ENCODE measurements around the gene KCMF1. TPM values are rescaled to one million over a fixed set of nuclear protein-coding genes. Genes with fewer than 3 reads are reported as not detected.

The KCMF1 gene
- total and polyA plus RNA-seq, 3 donors from 2014 or later: 53.9 to 141 (median 56.9) TPM

DNA sequence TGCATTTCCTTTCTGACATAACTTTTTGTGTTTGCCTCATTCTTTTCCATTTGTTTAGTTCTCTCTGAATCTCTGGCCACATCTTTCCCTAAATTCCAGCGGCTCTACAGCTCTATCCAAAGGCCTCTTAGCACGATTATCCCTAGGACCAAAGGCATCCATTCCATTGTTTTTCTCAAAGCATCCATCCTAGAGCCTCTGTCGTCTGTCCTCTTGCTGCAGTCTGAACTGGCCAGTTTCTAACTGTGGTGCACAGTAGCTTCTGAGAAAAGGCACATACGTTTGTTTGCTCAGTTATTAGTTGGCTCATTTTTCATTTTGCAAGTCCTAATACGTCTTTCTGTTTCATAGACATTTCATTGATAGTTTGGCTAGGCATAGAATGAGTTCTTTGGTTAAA lies 116.6 kb downstream of the KCMF1 start:
- 86 to 88% methylated on average over 5 of the region's 5 CpGs for WGBS, 2 donors
- Histone ChIP-seq H3K4me1 (no peaks in the 10 kb centered on the region), H3K27me3 (no peaks in the 10 kb centered on the region), H3K4me3 (no peak overlapping the region), H3K36me3 (ENCODE audit: low read depth, missing control alignments) (no peaks in the 10 kb centered on the region), H3K27ac (no peak overlapping the region), H3K9me3 (no peaks in the 10 kb centered on the region)
- TF ChIP-seq, protein P1, sequence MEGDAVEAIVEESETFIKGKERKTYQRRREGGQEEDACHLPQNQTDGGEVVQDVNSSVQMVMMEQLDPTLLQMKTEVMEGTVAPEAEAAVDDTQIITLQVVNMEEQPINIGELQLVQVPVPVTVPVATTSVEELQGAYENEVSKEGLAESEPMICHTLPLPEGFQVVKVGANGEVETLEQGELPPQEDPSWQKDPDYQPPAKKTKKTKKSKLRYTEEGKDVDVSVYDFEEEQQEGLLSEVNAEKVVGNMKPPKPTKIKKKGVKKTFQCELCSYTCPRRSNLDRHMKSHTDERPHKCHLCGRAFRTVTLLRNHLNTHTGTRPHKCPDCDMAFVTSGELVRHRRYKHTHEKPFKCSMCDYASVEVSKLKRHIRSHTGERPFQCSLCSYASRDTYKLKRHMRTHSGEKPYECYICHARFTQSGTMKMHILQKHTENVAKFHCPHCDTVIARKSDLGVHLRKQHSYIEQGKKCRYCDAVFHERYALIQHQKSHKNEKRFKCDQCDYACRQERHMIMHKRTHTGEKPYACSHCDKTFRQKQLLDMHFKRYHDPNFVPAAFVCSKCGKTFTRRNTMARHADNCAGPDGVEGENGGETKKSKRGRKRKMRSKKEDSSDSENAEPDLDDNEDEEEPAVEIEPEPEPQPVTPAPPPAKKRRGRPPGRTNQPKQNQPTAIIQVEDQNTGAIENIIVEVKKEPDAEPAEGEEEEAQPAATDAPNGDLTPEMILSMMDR (IDR thresholded peaks at IDR 0.05): no peak
- no peak for TF ChIP-seq POLR2A (IDR thresholded peaks at IDR 0.05)
- DNase-seq: no peak
- intact Hi-C loops (cut with DNase I; ENCODE audit: low total_unique reads): no loop called here

DNA sequence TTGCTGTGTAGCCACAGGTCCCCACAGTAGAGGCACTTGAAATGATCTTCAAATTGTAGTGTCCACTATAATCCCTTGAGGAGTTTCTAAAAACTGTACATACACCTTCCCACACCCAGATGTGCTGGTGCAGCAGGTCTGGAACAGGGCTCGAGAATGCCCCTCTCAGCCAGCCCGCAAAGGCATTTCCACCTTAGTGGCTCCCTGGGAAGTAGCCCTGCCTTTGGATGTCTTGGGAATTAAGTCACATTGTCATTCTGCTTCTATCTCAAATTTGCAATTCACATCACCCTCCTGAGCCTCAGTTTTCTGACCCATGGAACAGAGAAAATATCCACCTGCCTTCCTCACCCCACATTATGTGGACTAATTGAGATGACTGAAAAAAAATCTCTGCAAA lies 118.0 kb downstream of the KCMF1 start:
- Histone ChIP-seq H3K27me3 (no peaks in the 10 kb centered on the region), H3K27ac (no peak overlapping the region), H3K36me3 (ENCODE audit: low read depth, missing control alignments) (no peaks in the 10 kb centered on the region), H3K4me1 (no peaks in the 10 kb centered on the region), H3K4me3 (no peak overlapping the region), H3K9me3 (no peaks in the 10 kb centered on the region)
- DNase-seq: no peak
- intact Hi-C loops (cut with DNase I; ENCODE audit: low total_unique reads): no loop called here
- WGBS, 2 donors: 79 to 94% methylated on average over 2 of the region's 2 CpGs
- TF ChIP-seq POLR2A (IDR thresholded peaks at IDR 0.05): no peak
- TF ChIP-seq, protein P1 (IDR thresholded peaks at IDR 0.05): no peak

DNA sequence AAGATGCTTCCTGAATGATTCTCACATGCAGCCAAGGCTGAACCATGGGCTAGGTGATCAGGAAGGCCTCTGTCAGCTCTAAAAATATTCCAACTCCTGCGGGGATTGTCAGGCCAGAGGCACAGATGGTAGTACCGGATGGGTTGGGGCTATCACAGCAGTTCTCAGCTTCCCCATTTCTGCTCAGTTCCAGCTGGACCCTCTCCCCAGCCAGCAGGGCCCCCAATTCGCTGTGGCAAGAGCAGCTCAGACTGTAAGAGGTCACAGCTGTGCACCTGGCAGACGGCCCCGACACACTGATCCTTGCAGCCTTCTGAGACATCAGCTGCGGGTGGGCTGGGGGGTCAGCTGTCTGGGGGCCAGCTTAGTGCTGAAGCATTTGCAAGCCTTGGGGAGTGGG lies 118.6 kb downstream of the KCMF1 start:
- H3K9me3 ChIP-seq: no peaks in the 10 kb centered on the region
- 40 to 51% methylated on average over 3 to 6 of the region's 6 CpGs for WGBS, 2 donors
- H3K4me1 ChIP-seq: no peaks in the 10 kb centered on the region
- no peak for TF ChIP-seq POLR2A (IDR thresholded peaks at IDR 0.05)
- TF ChIP-seq, protein P1 (IDR thresholded peaks at IDR 0.05): no peak
- H3K4me3 ChIP-seq: no peak overlapping the region
- H3K27ac ChIP-seq: no peak overlapping the region
- H3K27me3 ChIP-seq: no peaks in the 10 kb centered on the region
- no peak for DNase-seq
- intact Hi-C loops (cut with DNase I; ENCODE audit: low total_unique reads): no loop called here
- no peaks in the 10 kb centered on the region for H3K36me3 ChIP-seq (ENCODE audit: low read depth, missing control alignments)

DNA sequence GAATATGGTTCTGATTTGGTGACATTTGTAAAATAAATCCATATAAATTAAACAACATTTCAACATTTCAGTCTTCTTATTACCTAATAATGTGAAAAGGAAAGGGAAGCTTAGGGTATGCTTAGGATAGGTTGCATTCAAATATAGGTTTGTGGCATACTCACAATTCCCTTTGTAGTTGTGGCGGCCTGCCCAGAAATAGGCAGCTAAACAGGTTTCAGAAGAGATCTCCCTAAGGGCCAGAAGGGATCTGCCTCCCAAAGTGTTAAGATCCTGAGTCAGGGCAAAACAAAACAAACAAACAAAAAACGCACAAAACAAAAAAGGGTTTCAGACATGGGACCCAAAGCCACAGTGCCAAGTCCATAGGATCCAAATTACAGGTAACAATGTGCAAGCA lies 120.9 kb downstream of the KCMF1 start:
- TF ChIP-seq, protein P1 (IDR thresholded peaks at IDR 0.05): no peak
- TF ChIP-seq POLR2A (IDR thresholded peaks at IDR 0.05): no peak
- H3K4me1 ChIP-seq: no peaks in the 10 kb centered on the region
- intact Hi-C loops (cut with DNase I; ENCODE audit: low total_unique reads): no loop called here
- H3K27ac ChIP-seq: no peak overlapping the region
- no peaks in the 10 kb centered on the region for H3K9me3 ChIP-seq
- whole genome bisulfite sequencing, 2 donors: 82 to 92% methylated on average over 2 of the region's 2 CpGs
- no peaks in the 10 kb centered on the region for H3K27me3 ChIP-seq
- H3K36me3 ChIP-seq (ENCODE audit: low read depth, missing control alignments): no peaks in the 10 kb centered on the region
- no peak overlapping the region for H3K4me3 ChIP-seq
- DNase-seq: no peak

DNA sequence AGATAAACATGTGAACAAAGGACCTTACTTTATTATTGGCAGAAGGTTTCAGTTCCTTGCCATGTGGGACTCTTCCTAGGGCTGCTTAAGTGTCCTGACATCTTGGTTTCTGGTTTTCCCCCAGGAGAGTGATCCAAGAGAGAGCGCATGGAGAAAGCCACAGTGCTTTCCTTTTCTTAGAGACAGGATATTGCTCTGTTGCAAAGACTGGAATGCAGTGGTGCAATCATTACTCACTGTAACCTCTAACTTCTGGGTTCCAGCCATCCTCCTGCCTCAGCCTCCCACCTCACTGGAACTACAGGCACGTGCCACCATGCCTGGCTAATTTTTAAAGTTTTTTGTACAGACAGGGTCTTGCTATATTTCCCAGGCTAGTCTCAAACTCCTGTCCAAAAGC lies 124.1 kb downstream of the KCMF1 start:
- intact Hi-C loops (cut with DNase I; ENCODE audit: low total_unique reads): no loop called here
- Histone ChIP-seq H3K27me3 (no peaks in the 10 kb centered on the region), H3K36me3 (ENCODE audit: low read depth, missing control alignments) (no peaks in the 10 kb centered on the region), H3K4me1 (no peaks in the 10 kb centered on the region), H3K4me3 (no peak overlapping the region), H3K9me3 (no peaks in the 10 kb centered on the region), H3K27ac (no peak overlapping the region)
- no peak for DNase-seq
- TF ChIP-seq, protein P1 (IDR thresholded peaks at IDR 0.05): no peak
- no peak for TF ChIP-seq POLR2A (IDR thresholded peaks at IDR 0.05)
- WGBS, 2 donors: 76 to 77% methylated on average over 2 of the region's 2 CpGs
